Astrocyte of the cerebellum (primary cell): ENCODE measurements around the gene DHFR.

ENCODE experiments used
- DNase-seq: peaks from one replicate; pipeline ENCODE4 v3.0.0-alpha.2; 2011; ENCODE audit warnings: low read depth
- H3K4me3 ChIP-seq: 2 replicates; pipeline ENCODE4 v1.5.1; 2011; ENCODE audit warnings: mild to moderate bottlenecking, low read depth, low read length, moderate library complexity
- in situ Hi-C: cut with HindIII; loops from 2 replicates; pipeline ENCODE4 v1.10.0; 2017; ENCODE audit warnings: low sequenced_read_pairs
- TF ChIP-seq, protein P1 (sequence below): IDR thresholded peaks from 2 replicates; pipeline ENCODE4 v1.5.1; 2012; ENCODE audit warnings: low read length, low read depth, moderate library complexity, mild to moderate bottlenecking; ENCODE audit errors: missing control alignments

Gene DHFR

DNA sequence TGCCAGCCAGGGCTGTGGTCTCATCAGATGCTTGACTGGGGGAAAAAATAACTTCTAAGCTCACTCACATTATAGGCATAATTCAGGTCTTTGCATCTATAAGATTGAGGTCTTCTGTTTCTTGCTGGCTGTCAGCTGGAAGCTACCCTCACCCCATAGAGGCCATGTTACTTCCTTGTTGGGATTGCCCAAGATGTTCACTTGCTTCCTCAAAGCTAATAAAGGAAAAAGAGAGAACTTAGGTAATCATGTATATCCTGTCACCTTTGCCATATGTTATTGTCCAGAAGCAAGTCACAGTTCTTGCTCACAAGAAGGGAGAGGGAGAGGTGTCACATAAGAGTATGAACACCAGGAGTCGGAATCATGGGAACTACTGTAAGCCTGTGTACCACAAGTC is 46.1 kb downstream of the DHFR start:
- DNase-seq = no peak
- TF ChIP-seq, protein P1, sequence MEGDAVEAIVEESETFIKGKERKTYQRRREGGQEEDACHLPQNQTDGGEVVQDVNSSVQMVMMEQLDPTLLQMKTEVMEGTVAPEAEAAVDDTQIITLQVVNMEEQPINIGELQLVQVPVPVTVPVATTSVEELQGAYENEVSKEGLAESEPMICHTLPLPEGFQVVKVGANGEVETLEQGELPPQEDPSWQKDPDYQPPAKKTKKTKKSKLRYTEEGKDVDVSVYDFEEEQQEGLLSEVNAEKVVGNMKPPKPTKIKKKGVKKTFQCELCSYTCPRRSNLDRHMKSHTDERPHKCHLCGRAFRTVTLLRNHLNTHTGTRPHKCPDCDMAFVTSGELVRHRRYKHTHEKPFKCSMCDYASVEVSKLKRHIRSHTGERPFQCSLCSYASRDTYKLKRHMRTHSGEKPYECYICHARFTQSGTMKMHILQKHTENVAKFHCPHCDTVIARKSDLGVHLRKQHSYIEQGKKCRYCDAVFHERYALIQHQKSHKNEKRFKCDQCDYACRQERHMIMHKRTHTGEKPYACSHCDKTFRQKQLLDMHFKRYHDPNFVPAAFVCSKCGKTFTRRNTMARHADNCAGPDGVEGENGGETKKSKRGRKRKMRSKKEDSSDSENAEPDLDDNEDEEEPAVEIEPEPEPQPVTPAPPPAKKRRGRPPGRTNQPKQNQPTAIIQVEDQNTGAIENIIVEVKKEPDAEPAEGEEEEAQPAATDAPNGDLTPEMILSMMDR = no peak
- H3K4me3 ChIP-seq = no peak overlapping the region
- in situ Hi-C loops = no loop called here

DNA sequence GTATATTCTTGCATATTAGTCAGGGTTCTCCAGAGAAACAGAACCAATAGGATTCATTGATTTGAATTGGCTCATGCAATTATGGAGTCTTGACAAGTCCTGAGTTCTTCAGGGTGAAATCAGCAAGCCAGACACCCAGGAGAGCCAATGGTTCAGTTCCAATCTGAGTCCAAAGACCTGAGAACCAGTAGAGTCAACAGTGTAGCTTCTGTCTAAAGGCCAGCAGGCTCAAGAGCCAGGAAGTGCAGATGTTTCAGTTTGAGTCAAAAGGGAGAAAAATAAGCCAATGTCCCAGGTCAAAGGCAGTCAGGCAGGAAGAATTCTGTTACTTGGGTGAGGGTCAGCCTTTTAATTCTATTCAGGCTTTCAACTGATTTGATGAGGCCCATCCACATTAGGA is 47.0 kb downstream of the DHFR start:
- H3K4me3 ChIP-seq = no peak overlapping the region
- in situ Hi-C loops = no loop called here
- TF ChIP-seq, protein P1 = no peak
- no peak for DNase-seq

GRCh38 chr5:80607343-80607742 is 47.4 kb downstream of the DHFR start:
- in situ Hi-C loops = no loop called here
- no peak for DNase-seq
- no peak overlapping the region for H3K4me3 ChIP-seq
- TF ChIP-seq, protein P1 = no peak

- TF ChIP-seq, protein P1 = no peak
- no peak overlapping the region for H3K4me3 ChIP-seq
- in situ Hi-C loops = no loop called here
- DNase-seq = no peak
Observed at GRCh38 chr5:80600943-80601693, 53.7 kb downstream of the DHFR start.

GRCh38 chr5:80597500-80597899 is 57.3 kb downstream of the DHFR start:
- DNase-seq = no peak
- TF ChIP-seq, protein P1 = no peak
- in situ Hi-C loops = no loop called here
- H3K4me3 ChIP-seq = no peak overlapping the region

DNA sequence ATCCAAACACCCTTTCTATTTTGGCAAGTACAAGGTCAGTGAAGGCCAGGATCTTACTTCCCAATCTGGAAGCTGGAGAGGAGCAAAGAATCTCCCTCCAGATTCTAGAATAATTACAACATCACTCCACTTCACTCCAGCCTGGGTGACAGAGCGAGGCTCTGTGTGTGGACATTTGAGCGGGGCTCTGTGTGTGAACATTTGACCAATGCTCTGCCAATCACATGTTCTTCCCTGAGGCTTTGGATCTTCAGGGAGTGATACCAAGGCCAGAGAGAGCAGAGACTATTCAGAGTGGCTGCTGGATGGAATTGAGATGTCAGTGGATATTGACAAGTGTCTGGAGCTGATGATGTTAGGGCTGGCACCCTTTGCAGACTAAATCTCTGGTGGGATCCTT is 60.0 kb downstream of the DHFR start:
- no peak overlapping the region for H3K4me3 ChIP-seq
- TF ChIP-seq, protein P1 = no peak
- DNase-seq = no peak
- in situ Hi-C loops = no loop called here

GRCh38 chr5:80592761-80593160 is 62.0 kb downstream of the DHFR start:
- in situ Hi-C loops = no loop called here
- TF ChIP-seq, protein P1 = no peak
- H3K4me3 ChIP-seq = no peak overlapping the region
- DNase-seq = no peak
